ENCODE data around the gene PRMT7. TPM values are rescaled to one million over a fixed set of nuclear protein-coding genes. Genes with fewer than 3 reads are reported as not detected.
A peak's percentile ranks its signal among the peaks of the same experiment; 100 is the strongest.

Gene PRMT7
- total and polyA plus RNA-seq, 2 experiments from 2014 or later, result 56.6 to 110 TPM

- Histone ChIP-seq H3K27ac (no peak overlapping the region), H3K9me3 (ENCODE audit: low read depth) (no peaks in the 10 kb centered on the region), H3K4me1 (ENCODE audit: low read depth) (peaks cover 4% of the 10 kb centered on the region), H3K36me3 (no peaks in the 10 kb centered on the region), H3K27me3 (no peaks in the 10 kb centered on the region), H3K4me3 (no peak overlapping the region)
- TF ChIP-seq CTCF (IDR thresholded peaks at IDR 0.05; ENCODE audit: low read depth, low read length), result no peak
- DNase-seq (ENCODE audit: low read depth in 1 of 2, low spot score in 1 of 2), result no peak
Measured at GRCh38 chr16:68372381-68372720, 61.5 kb downstream of the PRMT7 start.

- no peak overlapping the region for H3K4me3 ChIP-seq
- peaks cover 4% of the 10 kb centered on the region for H3K4me1 ChIP-seq (ENCODE audit: low read depth)
- no peaks in the 10 kb centered on the region for H3K27me3 ChIP-seq
- H3K36me3 ChIP-seq, result no peaks in the 10 kb centered on the region
- no peaks in the 10 kb centered on the region for H3K9me3 ChIP-seq (ENCODE audit: low read depth)
- TF ChIP-seq CTCF (IDR thresholded peaks at IDR 0.05; ENCODE audit: low read depth, low read length), result no peak
- no peak overlapping the region for H3K27ac ChIP-seq
- no peak for DNase-seq (ENCODE audit: low read depth in 1 of 2, low spot score in 1 of 2)
Measured at GRCh38 chr16:68372806-68373205, 62.0 kb downstream of the PRMT7 start.

- Histone ChIP-seq H3K4me3 (no peak overlapping the region), H3K36me3 (no peaks in the 10 kb centered on the region), H3K9me3 (ENCODE audit: low read depth) (no peaks in the 10 kb centered on the region), H3K27me3 (no peaks in the 10 kb centered on the region), H3K27ac (no peak overlapping the region), H3K4me1 (ENCODE audit: low read depth) (peaks cover 4% of the 10 kb centered on the region)
- TF ChIP-seq CTCF (IDR thresholded peaks at IDR 0.05; ENCODE audit: low read depth, low read length), result no peak
- no peak for DNase-seq (ENCODE audit: low read depth in 1 of 2, low spot score in 1 of 2)
Measured at GRCh38 chr16:68373528-68374245, 62.9 kb downstream of the PRMT7 start.

GRCh38 chr16:68374246-68374805, 63.5 kb downstream of the PRMT7 start:
- Histone ChIP-seq H3K4me3 (no peak overlapping the region), H3K27ac (no peak overlapping the region), H3K4me1 (ENCODE audit: low read depth) (peaks cover 4% of the 10 kb centered on the region), H3K36me3 (no peaks in the 10 kb centered on the region), H3K27me3 (no peaks in the 10 kb centered on the region), H3K9me3 (ENCODE audit: low read depth) (no peaks in the 10 kb centered on the region)
- peak in 1 of 2 donors; percentile 76 for DNase-seq (ENCODE audit: low read depth in 1 of 2, low spot score in 1 of 2)
- no peak for TF ChIP-seq CTCF (IDR thresholded peaks at IDR 0.05; ENCODE audit: low read depth, low read length)

- Histone ChIP-seq H3K4me1 (ENCODE audit: low read depth) (peaks cover 4% of the 10 kb centered on the region), H3K27me3 (no peaks in the 10 kb centered on the region), H3K27ac (no peak overlapping the region), H3K4me3 (no peak overlapping the region), H3K9me3 (ENCODE audit: low read depth) (no peaks in the 10 kb centered on the region), H3K36me3 (no peaks in the 10 kb centered on the region)
- DNase-seq (ENCODE audit: low read depth in 1 of 2, low spot score in 1 of 2), result no peak
- no peak for TF ChIP-seq CTCF (IDR thresholded peaks at IDR 0.05; ENCODE audit: low read depth, low read length)
Measured at GRCh38 chr16:68374961-68375660, 64.3 kb downstream of the PRMT7 start.

Data from cardiac muscle cell (in vitro differentiated cells and primary cell).